OCI-LY3 (cell line): ENCODE data around the gene CYSRT1.

Experiments
- H2AFZ ChIP-seq: fragments of 200-600, 300-600 bp; shearing (Covaris generic); 2 replicates; pipeline ENCODE4 v1.6.0; 2014; ENCODE audit warnings: antibody characterized with exemption, low read depth, low read length
- H3K27ac ChIP-seq: fragments of 200-600, 300-600 bp; sonication (generic); 2 replicates; pipeline ENCODE4 v1.5.1; 2014; ENCODE audit warnings: mild to moderate bottlenecking, low read length, moderate library complexity, mixed read lengths
- H3K27me3 ChIP-seq: fragments of 200-600, 300-600 bp; sonication (generic); 2 replicates; pipeline ENCODE4 v1.6.1; 2014; ENCODE audit warnings: low read depth, low read length, mixed read lengths
- H3K36me3 ChIP-seq: fragments of 200-600, 300-600 bp; sonication (generic); replicated peaks from 2 replicates; pipeline ENCODE3; 2014; ENCODE audit warnings: low read depth, low read length, mixed read lengths
- H3K4me1 ChIP-seq: fragments of 300-600, 200-600 bp; sonication (generic); 2 replicates; pipeline ENCODE4 v1.6.1; 2014; ENCODE audit warnings: low read length, mixed read lengths
- H3K4me2 ChIP-seq: fragments of 200-600, 300-600 bp; sonication (generic); 2 replicates; pipeline ENCODE4 v1.6.1; 2014; ENCODE audit warnings: low read length, mixed read lengths
- H3K4me3 ChIP-seq: fragments of 300-600, 200-600 bp; sonication (generic); 2 replicates; pipeline ENCODE4 v1.5.1; 2014; ENCODE audit warnings: antibody characterized with exemption, mild to moderate bottlenecking, low read length, moderate library complexity
- H3K79me2 ChIP-seq: fragments of 300-600, 200-600 bp; shearing (Covaris generic); 2 replicates; pipeline ENCODE4 v1.6.1; 2014; ENCODE audit warnings: mild to moderate bottlenecking, low read length, mixed read lengths
- H3K9ac ChIP-seq: fragments of 300-600, 200-600 bp; shearing (Covaris generic); 2 replicates; pipeline ENCODE4 v1.6.0; 2014; ENCODE audit warnings: mild to moderate bottlenecking, low read length, moderate library complexity
- H3K9me3 ChIP-seq: fragments of 200-600, 300-600 bp; shearing (Covaris generic); 2 replicates; pipeline ENCODE4 v1.6.1; 2014; ENCODE audit warnings: low read length, mixed read lengths; ENCODE audit not compliant: insufficient read depth
- H4K20me1 ChIP-seq: fragments of 200-600, 300-600 bp; sonication (generic); 2 replicates; pipeline ENCODE4 v1.6.1; 2016; ENCODE audit warnings: low read length, mixed read lengths; ENCODE audit not compliant: insufficient read depth
- EZH2phosphoT487 ChIP-seq: fragments of 200-600 bp; shearing (Covaris generic); IDR thresholded peaks from 2 replicates; pipeline ENCODE4 v1.6.1; 2018; ENCODE audit warnings: antibody characterized with exemption, mixed run types, low read depth
- TF ChIP-seq, protein P1 (sequence below): fragments of 200-600, 300-600 bp; sonication (generic); IDR thresholded peaks from 2 replicates; pipeline ENCODE4 v1.5.1; 2014; ENCODE audit warnings: antibody characterized with exemption, low read length, low read depth

Gene CYSRT1

DNA sequence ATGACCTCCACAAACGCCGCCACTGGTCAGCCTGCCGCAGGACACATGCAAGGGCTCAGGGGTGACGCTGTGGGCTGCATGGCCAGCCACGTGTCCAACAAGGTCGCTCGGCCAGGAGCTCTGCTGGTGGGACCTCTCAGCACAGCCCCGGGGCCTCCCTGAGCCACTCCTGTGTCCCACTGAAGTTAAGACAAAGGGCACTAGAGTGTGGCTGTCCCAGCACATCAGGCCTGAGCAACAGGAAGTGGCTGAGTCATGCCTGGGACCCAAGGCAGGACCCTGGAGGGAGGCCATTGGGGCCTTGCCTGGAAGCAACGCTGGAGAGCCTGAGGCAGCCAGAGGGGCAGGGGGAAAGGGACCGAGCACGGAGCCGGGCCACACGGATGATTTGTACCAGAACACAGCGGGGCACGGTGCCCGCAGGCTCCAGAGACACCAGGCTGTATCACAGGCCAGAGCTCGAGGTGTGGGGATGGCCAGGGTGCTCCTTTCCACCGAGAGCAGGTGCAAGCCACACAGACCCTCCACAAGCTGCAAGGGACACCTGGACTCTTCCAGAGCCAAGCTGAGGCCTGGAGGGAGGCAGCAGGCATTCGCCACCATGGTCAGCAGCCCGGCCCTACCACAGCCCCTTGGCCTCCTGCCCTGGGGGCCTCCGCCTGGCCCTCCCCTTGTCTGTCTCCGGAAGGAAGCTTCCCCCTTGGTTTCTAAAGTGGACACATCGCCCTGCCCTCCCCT lies 46.6 kb upstream of the CYSRT1 start:
- Histone ChIP-seq H3K4me2 (no peak overlapping the region), H3K79me2 (no peaks in the 10 kb centered on the region), H3K4me3 (no peak overlapping the region), H3K27me3 (no peaks in the 10 kb centered on the region), H3K36me3 (peaks cover 33% of the 10 kb centered on the region), H2AFZ (no peak overlapping the region), H4K20me1 (no peaks in the 10 kb centered on the region; the same call in 1 of the 2 replicates), H3K9ac (no peak overlapping the region), H3K4me1 (peaks cover 18% of the 10 kb centered on the region), H3K9me3 (no peaks in the 10 kb centered on the region), H3K27ac (no peak overlapping the region)
- TF ChIP-seq, protein P1, sequence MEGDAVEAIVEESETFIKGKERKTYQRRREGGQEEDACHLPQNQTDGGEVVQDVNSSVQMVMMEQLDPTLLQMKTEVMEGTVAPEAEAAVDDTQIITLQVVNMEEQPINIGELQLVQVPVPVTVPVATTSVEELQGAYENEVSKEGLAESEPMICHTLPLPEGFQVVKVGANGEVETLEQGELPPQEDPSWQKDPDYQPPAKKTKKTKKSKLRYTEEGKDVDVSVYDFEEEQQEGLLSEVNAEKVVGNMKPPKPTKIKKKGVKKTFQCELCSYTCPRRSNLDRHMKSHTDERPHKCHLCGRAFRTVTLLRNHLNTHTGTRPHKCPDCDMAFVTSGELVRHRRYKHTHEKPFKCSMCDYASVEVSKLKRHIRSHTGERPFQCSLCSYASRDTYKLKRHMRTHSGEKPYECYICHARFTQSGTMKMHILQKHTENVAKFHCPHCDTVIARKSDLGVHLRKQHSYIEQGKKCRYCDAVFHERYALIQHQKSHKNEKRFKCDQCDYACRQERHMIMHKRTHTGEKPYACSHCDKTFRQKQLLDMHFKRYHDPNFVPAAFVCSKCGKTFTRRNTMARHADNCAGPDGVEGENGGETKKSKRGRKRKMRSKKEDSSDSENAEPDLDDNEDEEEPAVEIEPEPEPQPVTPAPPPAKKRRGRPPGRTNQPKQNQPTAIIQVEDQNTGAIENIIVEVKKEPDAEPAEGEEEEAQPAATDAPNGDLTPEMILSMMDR: no peak
- TF ChIP-seq EZH2phosphoT487: no peak

DNA sequence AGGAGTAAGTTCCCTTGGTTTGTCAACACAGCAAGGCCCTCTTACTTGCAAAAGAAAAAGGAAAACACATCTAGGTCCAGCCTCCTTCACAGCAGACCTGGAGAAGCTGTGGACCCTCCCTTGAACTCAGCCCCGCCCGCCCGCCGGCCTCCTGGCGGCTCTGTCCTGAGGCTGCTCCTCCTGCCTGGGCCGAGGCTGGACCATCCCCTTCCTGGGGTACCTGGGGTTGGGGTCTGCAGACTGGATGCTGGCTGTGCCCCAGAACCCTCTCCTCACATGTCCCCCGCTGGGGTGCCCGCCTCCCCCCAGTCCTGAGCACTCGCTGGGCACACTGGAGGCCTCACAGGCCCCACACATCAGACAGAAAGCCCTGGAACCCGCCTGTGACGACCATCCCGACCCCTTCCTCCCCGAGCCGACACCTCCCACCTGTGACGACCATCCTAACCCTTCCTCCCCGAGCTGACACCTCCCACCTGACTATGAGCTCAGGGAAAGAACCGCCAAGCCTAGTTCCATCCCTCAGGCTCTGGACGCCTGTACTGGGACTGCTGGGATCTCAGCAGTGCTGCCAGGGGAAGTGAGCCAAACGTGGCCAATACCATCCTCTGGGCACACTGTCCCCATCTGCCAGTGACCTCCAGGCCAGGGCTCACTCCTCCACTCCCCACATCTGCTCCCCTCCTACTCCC lies 45.9 kb upstream of the CYSRT1 start:
- no peaks in the 10 kb centered on the region; the same call in 1 of the 2 replicates for H4K20me1 ChIP-seq
- H3K4me3 ChIP-seq: no peak overlapping the region
- no peak overlapping the region for H3K4me2 ChIP-seq
- no peak for TF ChIP-seq EZH2phosphoT487
- TF ChIP-seq, protein P1: no peak
- no peaks in the 10 kb centered on the region for H3K79me2 ChIP-seq
- no peak overlapping the region for H3K27ac ChIP-seq
- H3K9me3 ChIP-seq: no peaks in the 10 kb centered on the region
- H3K4me1 ChIP-seq: peaks cover 12% of the 10 kb centered on the region
- H2AFZ ChIP-seq: no peak overlapping the region
- H3K27me3 ChIP-seq: no peaks in the 10 kb centered on the region
- peaks cover 35% of the 10 kb centered on the region for H3K36me3 ChIP-seq
- H3K9ac ChIP-seq: no peak overlapping the region

DNA sequence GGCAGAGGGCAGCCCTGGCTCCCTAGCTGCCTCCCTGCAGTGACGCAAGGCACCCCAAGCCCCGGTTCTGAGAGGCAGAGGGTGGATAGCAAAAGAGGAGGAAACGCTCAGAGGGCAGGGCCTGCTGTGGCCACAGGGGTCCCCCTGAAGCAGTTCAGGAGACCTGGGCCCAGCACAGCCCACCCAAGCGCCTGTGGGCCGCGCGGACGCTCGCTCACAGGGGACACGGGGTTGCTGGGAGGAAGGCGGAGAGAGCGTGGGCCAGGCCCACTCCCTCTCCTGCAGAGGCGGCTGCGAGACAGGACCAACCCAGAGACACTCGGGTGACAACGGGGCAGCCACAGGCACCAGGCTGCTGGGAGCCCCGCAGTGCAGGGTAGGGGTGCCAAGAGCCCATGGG lies 45.2 kb upstream of the CYSRT1 start:
- Histone ChIP-seq H3K9ac (no peak overlapping the region), H3K9me3 (no peaks in the 10 kb centered on the region), H3K4me2 (no peak overlapping the region), H3K36me3 (peaks cover 35% of the 10 kb centered on the region), H3K27ac (no peak overlapping the region), H3K27me3 (no peaks in the 10 kb centered on the region), H4K20me1 (no peaks in the 10 kb centered on the region; the same call in 1 of the 2 replicates), H3K79me2 (no peaks in the 10 kb centered on the region), H3K4me1 (peaks cover 7% of the 10 kb centered on the region), H3K4me3 (no peak overlapping the region), H2AFZ (no peak overlapping the region)
- TF ChIP-seq EZH2phosphoT487: no peak
- TF ChIP-seq, protein P1: no peak

GRCh38 chr9:137180491-137180890 lies 44.5 kb upstream of the CYSRT1 start:
- no peaks in the 10 kb centered on the region; the same call in 1 of the 2 replicates for H4K20me1 ChIP-seq
- no peak overlapping the region for H3K27ac ChIP-seq
- H3K27me3 ChIP-seq: no peaks in the 10 kb centered on the region
- no peak overlapping the region for H3K4me2 ChIP-seq
- H3K36me3 ChIP-seq: peaks cover 35% of the 10 kb centered on the region
- no peaks in the 10 kb centered on the region for H3K9me3 ChIP-seq
- H3K4me3 ChIP-seq: no peak overlapping the region
- no peak overlapping the region for H3K9ac ChIP-seq
- H3K4me1 ChIP-seq: no peaks in the 10 kb centered on the region
- no peaks in the 10 kb centered on the region; the same call in 1 of the 2 replicates for H3K79me2 ChIP-seq
- H2AFZ ChIP-seq: no peak overlapping the region
- TF ChIP-seq EZH2phosphoT487: no peak
- TF ChIP-seq, protein P1: no peak
